OCI-LY1 (cell line): Measurements from ENCODE around the gene HBS1L.

Experiments
- H2AFZ ChIP-seq: fragments of 200-600 bp; sonication (generic), shearing (Covaris generic); 2 replicates; pipeline ENCODE4 v1.6.0; 2014; ENCODE audit warnings: antibody characterized with exemption, mild to moderate bottlenecking, low read length
- H3F3A ChIP-seq: fragments of 200-600 bp; sonication (generic), shearing (Covaris generic); 2 replicates; pipeline ENCODE4 v1.6.0; 2014; ENCODE audit warnings: mild to moderate bottlenecking, antibody characterized with exemption, low read length, moderate library complexity; ENCODE audit not compliant: insufficient read depth
- H3K27ac ChIP-seq: fragments of 200-600 bp; sonication (generic); 2 replicates; pipeline ENCODE4 v1.5.1; 2014; ENCODE audit warnings: low read length, mixed run types, mild to moderate bottlenecking, low read depth; ENCODE audit not compliant: poor library complexity, severe bottlenecking
- H3K27me3 ChIP-seq: fragments of 200-600 bp; sonication (generic); 2 replicates; pipeline ENCODE4 v1.6.0; 2014; ENCODE audit warnings: antibody characterized with exemption, mild to moderate bottlenecking, low read length, moderate library complexity; ENCODE audit not compliant: insufficient read depth
- H3K36me3 ChIP-seq: fragments of 200-600 bp; sonication (generic); 2 replicates; pipeline ENCODE4 v1.6.1; 2014; ENCODE audit warnings: mild to moderate bottlenecking, antibody characterized with exemption, low read length, moderate library complexity, mixed read lengths; ENCODE audit not compliant: insufficient read depth
- H3K4me1 ChIP-seq: fragments of 200-600 bp; sonication (generic); 2 replicates; pipeline ENCODE4 v1.5.1; 2014; ENCODE audit warnings: mild to moderate bottlenecking, low read length, moderate library complexity; ENCODE audit not compliant: insufficient read depth, severe bottlenecking
- H3K4me2 ChIP-seq: fragments of 200-600 bp; sonication (generic), shearing (Covaris generic); 2 replicates; pipeline ENCODE4 v1.6.1; 2014; ENCODE audit warnings: low read length
- H3K4me3 ChIP-seq: fragments of 200-600 bp; sonication (generic); 2 replicates; pipeline ENCODE4 v1.5.1; 2014; ENCODE audit warnings: low read length, low read depth, mild to moderate bottlenecking, mixed read lengths; ENCODE audit not compliant: poor library complexity, severe bottlenecking
- H3K79me2 ChIP-seq: fragments of 200-600 bp; shearing (Covaris generic); 2 replicates; pipeline ENCODE4 v1.6.1; 2016; ENCODE audit warnings: mixed run types, low read length, mixed read lengths; ENCODE audit not compliant: insufficient read depth
- H3K9ac ChIP-seq: fragments of 200-600 bp; sonication (generic), shearing (Covaris generic); 2 replicates; pipeline ENCODE4 v1.6.1; 2014; ENCODE audit warnings: mild to moderate bottlenecking, low read length, mixed read lengths
- H3K9me2 ChIP-seq: fragments of 200-600 bp; sonication (generic), shearing (Covaris generic); 2 replicates; pipeline ENCODE4 v1.6.1; 2014; ENCODE audit warnings: low read depth, mild to moderate bottlenecking, low read length, mixed read lengths
- H3K9me3 ChIP-seq: fragments of 200-600 bp; shearing (Covaris generic); 2 replicates; pipeline ENCODE4 v1.6.1; 2014; ENCODE audit warnings: low read length, mixed read lengths
- H4K20me1 ChIP-seq: fragments of 200-600 bp; sonication (generic), shearing (Covaris generic); 2 replicates; pipeline ENCODE4 v1.6.0; 2016; ENCODE audit warnings: mild to moderate bottlenecking, low read length; ENCODE audit not compliant: insufficient read depth
- EZH2 ChIP-seq: fragments of 200-600 bp; sonication (generic), shearing (Covaris generic); IDR thresholded peaks from 2 replicates; pipeline ENCODE4 v1.8.0; 2017; ENCODE audit warnings: borderline replicate concordance, mixed run types, mild to moderate bottlenecking, antibody characterized with exemption, low read length, moderate library complexity, mixed read lengths
- TF ChIP-seq, protein P1 (sequence below): fragments of 200-600 bp; sonication (generic), shearing (Covaris generic); IDR thresholded peaks from 2 replicates; pipeline ENCODE4 v1.5.1; 2017; ENCODE audit warnings: mild to moderate bottlenecking, antibody characterized with exemption, low read length, moderate library complexity, mixed read lengths

HBS1L gene

DNA sequence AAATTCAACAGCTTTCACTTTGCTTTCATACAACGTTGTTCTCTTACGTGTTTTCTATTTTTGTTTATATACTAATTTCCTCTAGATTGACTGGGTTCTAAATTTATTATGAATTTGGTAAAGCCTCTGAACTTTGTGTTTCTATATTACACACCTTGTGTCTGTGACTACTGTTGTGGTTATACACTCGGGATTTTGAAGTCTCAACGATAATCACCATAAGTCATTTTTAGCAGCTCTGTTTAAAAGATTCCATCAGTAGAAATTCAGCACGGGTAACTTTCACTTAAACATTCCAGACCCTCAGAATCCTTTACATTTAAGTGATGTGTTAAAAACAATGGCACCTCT is 31.8 kb upstream of the HBS1L start:
- H3K27me3 ChIP-seq, result no peaks in the 10 kb centered on the region
- peaks cover 9% of the 10 kb centered on the region; the same call in 1 of the 2 replicates for H3K9me3 ChIP-seq
- H3K4me1 ChIP-seq, result peaks cover 53% of the 10 kb centered on the region
- H3K36me3 ChIP-seq, result no peaks in the 10 kb centered on the region
- H3K4me3 ChIP-seq, result peak overlapping the region; percentile 45
- H2AFZ ChIP-seq, result peak overlapping the region; percentile 100
- H3K27ac ChIP-seq, result peak overlapping the region; percentile 84
- peak overlapping the region; percentile 84 for H3K4me2 ChIP-seq
- H3K9me2 ChIP-seq, result no peaks in the 10 kb centered on the region
- H4K20me1 ChIP-seq, result no peaks in the 10 kb centered on the region
- H3F3A ChIP-seq, result 0 out of 2 replicates have a peak, but pooled peaks cover 6% of the 10 kb centered on the region
- TF ChIP-seq, protein P1, sequence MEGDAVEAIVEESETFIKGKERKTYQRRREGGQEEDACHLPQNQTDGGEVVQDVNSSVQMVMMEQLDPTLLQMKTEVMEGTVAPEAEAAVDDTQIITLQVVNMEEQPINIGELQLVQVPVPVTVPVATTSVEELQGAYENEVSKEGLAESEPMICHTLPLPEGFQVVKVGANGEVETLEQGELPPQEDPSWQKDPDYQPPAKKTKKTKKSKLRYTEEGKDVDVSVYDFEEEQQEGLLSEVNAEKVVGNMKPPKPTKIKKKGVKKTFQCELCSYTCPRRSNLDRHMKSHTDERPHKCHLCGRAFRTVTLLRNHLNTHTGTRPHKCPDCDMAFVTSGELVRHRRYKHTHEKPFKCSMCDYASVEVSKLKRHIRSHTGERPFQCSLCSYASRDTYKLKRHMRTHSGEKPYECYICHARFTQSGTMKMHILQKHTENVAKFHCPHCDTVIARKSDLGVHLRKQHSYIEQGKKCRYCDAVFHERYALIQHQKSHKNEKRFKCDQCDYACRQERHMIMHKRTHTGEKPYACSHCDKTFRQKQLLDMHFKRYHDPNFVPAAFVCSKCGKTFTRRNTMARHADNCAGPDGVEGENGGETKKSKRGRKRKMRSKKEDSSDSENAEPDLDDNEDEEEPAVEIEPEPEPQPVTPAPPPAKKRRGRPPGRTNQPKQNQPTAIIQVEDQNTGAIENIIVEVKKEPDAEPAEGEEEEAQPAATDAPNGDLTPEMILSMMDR, result no peak
- TF ChIP-seq EZH2, result no peak
- H3K79me2 ChIP-seq, result no peaks in the 10 kb centered on the region
- H3K9ac ChIP-seq, result peak overlapping the region; percentile 57

DNA sequence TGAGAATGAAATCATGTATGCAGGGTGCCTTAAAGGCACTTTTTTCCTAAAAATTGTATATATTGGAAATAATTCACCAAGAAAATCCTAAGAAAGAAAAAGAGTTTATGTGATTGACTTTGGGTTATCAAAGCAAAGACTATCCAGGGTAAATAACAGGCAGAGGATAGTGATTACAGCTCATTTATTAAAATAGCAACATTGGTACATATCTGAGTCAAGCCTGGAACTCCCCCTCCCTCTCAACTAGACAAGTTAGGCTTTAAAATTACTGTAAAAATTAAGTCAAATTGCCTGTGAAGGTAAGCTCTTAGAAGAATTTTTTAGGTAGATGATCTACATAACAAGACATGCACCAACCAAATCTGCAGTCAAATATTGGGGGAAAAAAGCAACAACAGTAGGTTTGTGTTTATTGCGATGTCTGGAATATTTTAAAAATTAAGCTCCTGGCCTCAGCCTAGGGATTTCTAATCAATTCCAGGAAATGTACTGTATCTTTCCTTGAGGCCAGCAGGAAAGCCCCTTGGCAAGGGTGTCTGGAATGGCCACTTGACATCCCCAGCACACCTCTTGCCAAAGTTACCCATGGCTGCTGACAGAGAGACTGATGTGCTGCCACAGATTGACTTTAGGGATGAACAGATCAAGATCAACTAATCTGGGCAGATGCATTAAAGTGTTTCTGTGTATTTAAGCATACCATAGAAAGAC is 31.2 kb upstream of the HBS1L start:
- peaks cover 53% of the 10 kb centered on the region for H3K4me1 ChIP-seq
- H3K4me2 ChIP-seq, result peak overlapping the region; percentile 84
- no peaks in the 10 kb centered on the region for H3K27me3 ChIP-seq
- no peaks in the 10 kb centered on the region for H3K9me2 ChIP-seq
- H4K20me1 ChIP-seq, result no peaks in the 10 kb centered on the region
- H3K4me3 ChIP-seq, result peak overlapping the region; percentile 45
- peak overlapping the region; percentile 57 for H3K9ac ChIP-seq
- TF ChIP-seq, protein P1, result no peak
- TF ChIP-seq EZH2, result no peak
- H3K27ac ChIP-seq, result peak overlapping the region; percentile 84
- peaks cover 9% of the 10 kb centered on the region; the same call in 1 of the 2 replicates for H3K9me3 ChIP-seq
- 0 out of 2 replicates have a peak, but pooled peaks cover 6% of the 10 kb centered on the region for H3F3A ChIP-seq
- H2AFZ ChIP-seq, result peak overlapping the region; percentile 100
- no peaks in the 10 kb centered on the region for H3K36me3 ChIP-seq
- H3K79me2 ChIP-seq, result no peaks in the 10 kb centered on the region

DNA sequence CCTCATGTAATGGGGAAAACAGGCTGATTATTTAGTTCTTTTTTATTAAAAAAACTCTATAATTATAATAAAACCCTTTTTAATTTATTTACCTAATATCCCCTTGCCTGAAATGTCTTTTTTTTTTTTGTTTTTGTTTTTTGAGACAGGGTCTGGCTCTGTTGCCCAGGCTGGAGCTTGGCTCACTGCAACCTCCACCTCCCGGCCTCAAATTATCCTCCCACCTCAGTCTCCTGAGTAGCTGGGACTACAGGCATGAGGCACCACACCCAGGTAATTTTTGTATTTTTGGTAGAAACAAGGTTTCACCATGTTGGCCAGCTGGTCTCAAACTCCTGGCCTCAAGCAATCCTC is 30.3 kb upstream of the HBS1L start:
- H3K36me3 ChIP-seq, result no peaks in the 10 kb centered on the region
- no peak overlapping the region for H3K9ac ChIP-seq
- no peaks in the 10 kb centered on the region for H3K27me3 ChIP-seq
- H3K27ac ChIP-seq, result no peak overlapping the region
- no peaks in the 10 kb centered on the region for H3K79me2 ChIP-seq
- no peaks in the 10 kb centered on the region for H4K20me1 ChIP-seq
- TF ChIP-seq, protein P1, result no peak
- no peak for TF ChIP-seq EZH2
- H3F3A ChIP-seq, result 0 out of 2 replicates have a peak, but pooled peaks cover 6% of the 10 kb centered on the region
- H3K4me2 ChIP-seq, result no peak overlapping the region
- H3K4me1 ChIP-seq, result peaks cover 45% of the 10 kb centered on the region
- peak overlapping the region; percentile 67; the same call in 1 of the 2 replicates for H2AFZ ChIP-seq
- no peaks in the 10 kb centered on the region for H3K9me2 ChIP-seq
- H3K9me3 ChIP-seq, result peaks cover 9% of the 10 kb centered on the region; the same call in 1 of the 2 replicates
- H3K4me3 ChIP-seq, result no peak overlapping the region
